Tibial nerve (tissue), 4 donors: ENCODE measurements around the gene VWC2L.

Source experiments
- CTCF ChIP-seq, 5 experiments: fragments of 200-600 bp in 3 of 5; fragments of 450-650 bp in 2 of 5; sonication (generic) in 3 of 5; IDR thresholded peaks; one replicate each; pipeline ENCODE4 v1.5.1; 2016 to 2019; ENCODE audit warnings: antibody characterized with exemption in 5 of 5, mild to moderate bottlenecking in 3 of 5, moderate library complexity in 2 of 5
- EP300 ChIP-seq, 2 donors: sonication (generic); formaldehyde crosslinking; IDR thresholded peaks; one replicate each; pipeline ENCODE4 v1.6.1; 2017; ENCODE audit warnings: antibody characterized with exemption in 2 of 2, mild to moderate bottlenecking in 1 of 2
- POLR2A ChIP-seq, 2 donors: fragments of 450-650 bp; IDR thresholded peaks; one replicate each; pipeline ENCODE4 v1.6.1; 2017; ENCODE audit warnings: antibody characterized with exemption in 2 of 2, mild to moderate bottlenecking in 2 of 2, moderate library complexity in 2 of 2

DNA sequence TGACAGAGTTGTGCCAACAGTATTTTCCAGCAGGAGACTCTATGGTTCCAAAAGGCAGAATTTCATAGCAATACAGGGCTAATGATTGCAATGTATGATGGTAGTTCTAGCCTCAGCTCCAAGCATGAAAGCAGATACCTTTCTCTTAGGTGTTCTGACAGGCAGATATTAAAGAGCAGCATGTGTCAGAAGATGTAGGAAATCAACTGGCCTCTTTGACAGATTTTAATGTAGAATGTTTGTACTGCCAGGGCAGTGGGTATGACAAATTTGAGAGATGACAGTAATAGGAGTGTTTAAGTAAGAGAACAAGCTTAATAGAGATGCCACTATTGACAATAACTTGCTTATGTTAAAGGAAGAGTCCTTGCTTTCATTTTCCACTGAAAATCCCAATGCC is 21.5 kb upstream of the VWC2L start:
- TF ChIP-seq CTCF (IDR thresholded peaks at IDR 0.05) (no peak), EP300 (IDR thresholded peaks at IDR 0.05) (no peak), POLR2A (IDR thresholded peaks at IDR 0.05) (no peak)
